IMR-90 (cell line): Measurements from ENCODE around the gene PGBD5.
"Not testable (repeated sequence)": the region's sequence is repeated elsewhere in the genome, so short reads cannot be mapped to it uniquely, and the experiment has no call there.

Source experiments
- BHLHE40 ChIP-seq: fragments of 150-350 bp; IDR thresholded peaks from 2 replicates; pipeline ENCODE4 v1.6.1; 2016; ENCODE audit warnings: mild to moderate bottlenecking, low read depth, low read length
- CEBPB ChIP-seq: IDR thresholded peaks from 2 replicates; pipeline ENCODE4 v1.6.1; 2012; ENCODE audit warnings: low read depth, low read length, improper control_type of control experiment
- CHD1 ChIP-seq: IDR thresholded peaks from 2 replicates; pipeline ENCODE4 v1.6.1; 2012; ENCODE audit warnings: low read depth, low read length, improper control_type of control experiment
- ELK1 ChIP-seq: fragments of 150-350 bp; IDR thresholded peaks from 2 replicates; pipeline ENCODE4 v1.6.1; 2016; ENCODE audit warnings: low read depth, mild to moderate bottlenecking, low read length, moderate library complexity, borderline replicate concordance
- FOS ChIP-seq: fragments of 150-350 bp; IDR thresholded peaks from 2 replicates; pipeline ENCODE4 v1.6.1; 2016; ENCODE audit warnings: low read depth, low read length
- MAFK ChIP-seq: IDR thresholded peaks from 2 replicates; pipeline ENCODE4 v1.6.1; 2012; ENCODE audit warnings: low read depth, low read length, improper control_type of control experiment
- MXI1 ChIP-seq: IDR thresholded peaks from 2 replicates; pipeline ENCODE4 v1.6.1; 2012; ENCODE audit warnings: low read depth, mild to moderate bottlenecking, low read length, moderate library complexity, borderline replicate concordance
- POLR2A ChIP-seq: IDR thresholded peaks from 2 replicates; pipeline ENCODE4 v1.6.1; 2012; ENCODE audit warnings: mild to moderate bottlenecking, low read depth, low read length
- RAD21 ChIP-seq: IDR thresholded peaks from 2 replicates; pipeline ENCODE4 v1.6.1; 2012; ENCODE audit warnings: low read length, improper control_type of control experiment
- RCOR1 ChIP-seq: IDR thresholded peaks from 2 replicates; pipeline ENCODE4 v1.6.1; 2012; ENCODE audit warnings: mild to moderate bottlenecking, low read length, improper control_type of control experiment; ENCODE audit not compliant: insufficient replicate concordance
- RFX5 ChIP-seq: IDR thresholded peaks from 2 replicates; pipeline ENCODE4 v1.8.0; 2012; ENCODE audit warnings: low read depth, mild to moderate bottlenecking, low read length, moderate library complexity
- SMC3 ChIP-seq: fragments of 150-350 bp; IDR thresholded peaks from 2 replicates; pipeline ENCODE4 v1.6.1; 2016; ENCODE audit warnings: low read depth, mild to moderate bottlenecking, antibody characterized with exemption, low read length, moderate library complexity
- USF2 ChIP-seq: fragments of 150-350 bp; IDR thresholded peaks from 2 replicates; pipeline ENCODE4 v1.6.1; 2017; ENCODE audit warnings: mild to moderate bottlenecking, antibody characterized with exemption, low read length, low read depth
- TF ChIP-seq, protein P1 (sequence below): conservative IDR thresholded peaks from 2 replicates; pipeline ENCODE4 v1.5.1; 2012; ENCODE audit warnings: mild to moderate bottlenecking, low read depth, low read length, improper control_type of control experiment

DNA sequence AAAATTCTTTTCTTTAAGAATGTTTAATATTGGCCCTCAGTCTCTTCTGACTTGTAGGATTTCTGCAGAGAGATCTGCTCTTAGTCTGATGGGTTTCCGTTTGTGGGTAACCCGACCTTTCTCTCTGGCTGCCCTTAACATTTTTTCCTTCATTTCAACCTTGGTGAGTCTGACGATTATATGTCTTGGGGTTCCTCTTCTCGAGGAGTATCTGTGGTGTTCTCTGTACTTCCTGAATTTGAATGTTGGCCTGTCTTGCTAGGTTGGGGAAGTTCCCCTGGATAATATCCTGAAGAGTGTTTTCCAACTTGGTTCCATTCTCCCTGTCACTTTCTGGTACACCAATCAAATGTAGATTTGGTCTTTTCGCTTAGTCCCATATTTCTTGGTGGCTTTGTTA, 48.8 kb upstream of the PGBD5 start:
- not testable (repeated sequence) for TF ChIP-seq BHLHE40, POLR2A, MXI1, RCOR1, MAFK, SMC3, USF2, RAD21, ELK1, FOS, CEBPB, RFX5, CHD1
- TF ChIP-seq, protein P1, sequence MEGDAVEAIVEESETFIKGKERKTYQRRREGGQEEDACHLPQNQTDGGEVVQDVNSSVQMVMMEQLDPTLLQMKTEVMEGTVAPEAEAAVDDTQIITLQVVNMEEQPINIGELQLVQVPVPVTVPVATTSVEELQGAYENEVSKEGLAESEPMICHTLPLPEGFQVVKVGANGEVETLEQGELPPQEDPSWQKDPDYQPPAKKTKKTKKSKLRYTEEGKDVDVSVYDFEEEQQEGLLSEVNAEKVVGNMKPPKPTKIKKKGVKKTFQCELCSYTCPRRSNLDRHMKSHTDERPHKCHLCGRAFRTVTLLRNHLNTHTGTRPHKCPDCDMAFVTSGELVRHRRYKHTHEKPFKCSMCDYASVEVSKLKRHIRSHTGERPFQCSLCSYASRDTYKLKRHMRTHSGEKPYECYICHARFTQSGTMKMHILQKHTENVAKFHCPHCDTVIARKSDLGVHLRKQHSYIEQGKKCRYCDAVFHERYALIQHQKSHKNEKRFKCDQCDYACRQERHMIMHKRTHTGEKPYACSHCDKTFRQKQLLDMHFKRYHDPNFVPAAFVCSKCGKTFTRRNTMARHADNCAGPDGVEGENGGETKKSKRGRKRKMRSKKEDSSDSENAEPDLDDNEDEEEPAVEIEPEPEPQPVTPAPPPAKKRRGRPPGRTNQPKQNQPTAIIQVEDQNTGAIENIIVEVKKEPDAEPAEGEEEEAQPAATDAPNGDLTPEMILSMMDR = not testable (repeated sequence)
